Measurements from ENCODE around the gene TBC1D22A. TPM values are rescaled to one million over a fixed set of nuclear protein-coding genes. Genes with fewer than 3 reads are reported as not detected.

The TBC1D22A gene
- total RNA-seq, 6 experiments from 2014 or later = 10.9 to 18.1 (median 14.0) TPM

DNA sequence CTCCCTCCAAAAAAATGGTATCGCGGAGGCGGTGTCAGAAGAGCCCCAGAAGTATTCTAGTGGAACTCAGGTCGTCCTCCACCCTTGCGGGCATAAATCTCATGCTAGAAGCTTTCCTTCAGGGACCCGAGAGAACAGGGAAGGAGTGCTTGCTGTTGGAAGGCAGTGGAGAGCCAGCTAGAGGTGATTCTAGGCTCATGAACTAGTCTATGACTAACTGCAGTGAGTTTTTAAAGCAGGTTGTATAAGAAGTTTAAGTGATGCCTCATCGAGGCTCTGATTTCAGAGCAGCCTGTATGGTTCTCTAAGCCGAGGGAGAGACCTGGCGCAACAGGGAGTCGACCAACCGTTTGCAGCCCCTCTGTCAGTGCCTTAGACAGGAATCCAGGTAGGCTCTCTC is 85.7 kb downstream of the TBC1D22A start:
- WGBS (ENCODE audit: insufficient coverage, low coverage, low lambda C conversion rate, missing lambda C conversion rate) = 95% methylated on average over 6 of the region's 11 CpGs
- H3K4me3 ChIP-seq = no peak overlapping the region
- H3K9me3 ChIP-seq = no peaks in the 10 kb centered on the region
- DNase-seq (no peak), ATAC-seq (no peak)
- H3K4me1 ChIP-seq = no peaks in the 10 kb centered on the region
- no peak overlapping the region for H3K27ac ChIP-seq
- intact Hi-C loops (cut with DNase I) = loop anchor here in 1 of 2 donors (10.0 kb wide), 1 partner anchor 207 kb away; no protein-coding TSS in a partner anchor
- peaks cover 0 to 3% (median 0%) of the 10 kb centered on the region in 4 donors for H3K36me3 ChIP-seq
- H3K27me3 ChIP-seq = no peaks in the 10 kb centered on the region
- TF ChIP-seq, protein P1, sequence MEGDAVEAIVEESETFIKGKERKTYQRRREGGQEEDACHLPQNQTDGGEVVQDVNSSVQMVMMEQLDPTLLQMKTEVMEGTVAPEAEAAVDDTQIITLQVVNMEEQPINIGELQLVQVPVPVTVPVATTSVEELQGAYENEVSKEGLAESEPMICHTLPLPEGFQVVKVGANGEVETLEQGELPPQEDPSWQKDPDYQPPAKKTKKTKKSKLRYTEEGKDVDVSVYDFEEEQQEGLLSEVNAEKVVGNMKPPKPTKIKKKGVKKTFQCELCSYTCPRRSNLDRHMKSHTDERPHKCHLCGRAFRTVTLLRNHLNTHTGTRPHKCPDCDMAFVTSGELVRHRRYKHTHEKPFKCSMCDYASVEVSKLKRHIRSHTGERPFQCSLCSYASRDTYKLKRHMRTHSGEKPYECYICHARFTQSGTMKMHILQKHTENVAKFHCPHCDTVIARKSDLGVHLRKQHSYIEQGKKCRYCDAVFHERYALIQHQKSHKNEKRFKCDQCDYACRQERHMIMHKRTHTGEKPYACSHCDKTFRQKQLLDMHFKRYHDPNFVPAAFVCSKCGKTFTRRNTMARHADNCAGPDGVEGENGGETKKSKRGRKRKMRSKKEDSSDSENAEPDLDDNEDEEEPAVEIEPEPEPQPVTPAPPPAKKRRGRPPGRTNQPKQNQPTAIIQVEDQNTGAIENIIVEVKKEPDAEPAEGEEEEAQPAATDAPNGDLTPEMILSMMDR (IDR thresholded peaks at IDR 0.05) = no peak
- TF ChIP-seq POLR2A (IDR thresholded peaks at IDR 0.05) = no peak

DNA sequence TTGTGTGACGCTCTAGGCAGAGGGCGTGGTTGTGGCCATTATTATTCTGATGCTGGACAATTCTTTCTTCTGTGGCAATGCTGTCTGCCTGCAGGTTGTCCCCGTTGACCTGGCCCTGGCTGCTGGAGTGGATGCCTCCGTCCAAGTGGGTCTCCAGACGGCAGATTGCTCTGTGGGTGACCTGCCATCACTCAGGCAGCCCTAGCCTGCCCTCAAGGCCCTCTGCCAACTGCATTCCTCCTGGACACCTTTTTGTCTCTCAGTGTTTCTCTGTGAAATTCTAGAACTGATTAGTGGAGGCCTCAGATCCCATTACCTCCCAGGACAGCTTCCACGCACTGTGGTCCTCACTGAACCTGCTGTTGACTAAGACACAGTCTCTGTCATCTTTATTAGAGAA is 86.7 kb downstream of the TBC1D22A start:
- no peak overlapping the region for H3K27ac ChIP-seq
- TF ChIP-seq, protein P1 (IDR thresholded peaks at IDR 0.05) = no peak
- no peak for TF ChIP-seq POLR2A (IDR thresholded peaks at IDR 0.05)
- peaks cover 0 to 3% (median 0%) of the 10 kb centered on the region in 4 donors for H3K36me3 ChIP-seq
- no peaks in the 10 kb centered on the region for H3K27me3 ChIP-seq
- intact Hi-C loops (cut with DNase I) = loop anchor here in 1 of 2 donors (10.0 kb wide), 1 partner anchor 206 kb away; no protein-coding TSS in a partner anchor
- H3K9me3 ChIP-seq = no peaks in the 10 kb centered on the region
- WGBS (ENCODE audit: insufficient coverage, low coverage, low lambda C conversion rate, missing lambda C conversion rate) = 83% methylated on average over 3 of the region's 6 CpGs
- no peak overlapping the region for H3K4me3 ChIP-seq
- no peak for ATAC-seq
- H3K4me1 ChIP-seq = peaks cover 0 to 4% (median 0%) of the 10 kb centered on the region in 4 donors
- no peak for DNase-seq

DNA sequence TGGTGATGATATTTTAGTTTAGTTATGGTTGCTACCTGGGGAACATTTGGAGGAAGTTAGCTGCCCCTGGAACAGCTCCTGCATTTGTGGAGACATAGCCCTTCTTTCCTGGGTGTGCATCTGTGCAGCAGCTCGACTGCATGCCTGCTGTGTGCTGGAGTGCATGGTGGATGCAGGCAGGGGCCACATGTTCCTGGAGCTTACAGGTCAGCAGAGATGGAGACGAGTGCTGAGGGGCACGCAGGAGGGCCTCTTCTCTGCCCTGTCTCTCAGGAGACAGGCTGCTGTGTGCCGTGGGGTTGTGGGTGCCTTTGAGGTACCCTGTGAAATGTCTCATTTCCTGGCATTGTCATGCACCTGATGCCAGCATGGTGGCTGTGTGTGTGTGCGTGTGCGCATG is 87.5 kb downstream of the TBC1D22A start:
- no peak overlapping the region for H3K4me3 ChIP-seq
- ATAC-seq (no peak), DNase-seq (no peak)
- TF ChIP-seq, protein P1 (IDR thresholded peaks at IDR 0.05) = no peak
- no peak for TF ChIP-seq POLR2A (IDR thresholded peaks at IDR 0.05)
- peaks cover 0 to 3% (median 0%) of the 10 kb centered on the region in 4 donors for H3K36me3 ChIP-seq
- H3K27me3 ChIP-seq = no peaks in the 10 kb centered on the region
- H3K27ac ChIP-seq = no peak overlapping the region
- H3K4me1 ChIP-seq = peaks cover 0 to 4% (median 0%) of the 10 kb centered on the region in 4 donors
- 93% methylated on average over 3 of the region's 6 CpGs for WGBS (ENCODE audit: insufficient coverage, low coverage, low lambda C conversion rate, missing lambda C conversion rate)
- intact Hi-C loops (cut with DNase I) = loop anchor here in 1 of 2 donors (10.0 kb wide), 1 partner anchor 205 kb away; no protein-coding TSS in a partner anchor
- H3K9me3 ChIP-seq = no peaks in the 10 kb centered on the region

DNA sequence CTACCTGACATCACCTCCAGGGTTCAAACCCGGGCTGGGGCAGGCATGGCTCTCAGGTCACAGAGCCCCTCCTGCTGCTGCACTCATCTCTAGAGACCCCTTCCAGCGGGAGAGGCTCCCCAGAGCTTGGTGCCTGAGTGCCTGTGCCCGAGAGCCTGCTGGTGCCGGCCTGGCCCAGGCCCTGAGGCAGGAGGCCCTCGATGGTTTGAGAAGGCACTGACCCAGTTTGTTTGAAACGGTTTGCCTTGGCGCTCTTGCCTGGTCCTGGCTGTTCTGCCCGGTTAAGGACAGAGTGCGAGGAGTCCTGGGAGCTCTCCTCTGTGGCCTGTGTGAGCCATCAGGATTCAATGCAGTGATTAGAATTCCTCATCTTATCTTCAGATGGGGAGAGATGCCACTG is 88.9 kb downstream of the TBC1D22A start:
- DNase-seq = no peak
- no CpG with 5 or more reads among the region's 9 CpGs for WGBS (ENCODE audit: insufficient coverage, low coverage, low lambda C conversion rate, missing lambda C conversion rate)
- ATAC-seq = no peak
- TF ChIP-seq, protein P1 (IDR thresholded peaks at IDR 0.05) = no peak
- no peak for TF ChIP-seq POLR2A (IDR thresholded peaks at IDR 0.05)
- Histone ChIP-seq H3K27ac (no peak overlapping the region), H3K4me3 (no peak overlapping the region), H3K36me3 (peaks cover 0 to 3% (median 0%) of the 10 kb centered on the region in 4 donors), H3K27me3 (no peaks in the 10 kb centered on the region), H3K4me1 (peaks cover 0 to 4% (median 0%) of the 10 kb centered on the region in 4 donors), H3K9me3 (no peaks in the 10 kb centered on the region)
- intact Hi-C loops (cut with DNase I) = no loop called here

Data from right lobe of liver (tissue), 6 donors.